GM12891 (cell line): ENCODE data around the gene SFMBT2.

Experiments used
- POLR2A ChIP-seq: IDR thresholded peaks from 2 replicates; pipeline ENCODE4 v1.6.1; 2011; ENCODE audit warnings: low read depth, low read length, control low read depth
- POLR2AphosphoS5 ChIP-seq: IDR thresholded peaks from 2 replicates; pipeline ENCODE4 v1.6.1; 2011; ENCODE audit warnings: low read depth, low read length, control low read depth
- POU2F2 ChIP-seq: IDR thresholded peaks from 2 replicates; pipeline ENCODE4 v1.6.1; 2011; ENCODE audit warnings: low read depth, mild to moderate bottlenecking, control low read depth, low read length, moderate library complexity
- TAF1 ChIP-seq: IDR thresholded peaks from 2 replicates; pipeline ENCODE4 v1.6.1; 2011; ENCODE audit warnings: low read depth, low read length, control low read depth

DNA sequence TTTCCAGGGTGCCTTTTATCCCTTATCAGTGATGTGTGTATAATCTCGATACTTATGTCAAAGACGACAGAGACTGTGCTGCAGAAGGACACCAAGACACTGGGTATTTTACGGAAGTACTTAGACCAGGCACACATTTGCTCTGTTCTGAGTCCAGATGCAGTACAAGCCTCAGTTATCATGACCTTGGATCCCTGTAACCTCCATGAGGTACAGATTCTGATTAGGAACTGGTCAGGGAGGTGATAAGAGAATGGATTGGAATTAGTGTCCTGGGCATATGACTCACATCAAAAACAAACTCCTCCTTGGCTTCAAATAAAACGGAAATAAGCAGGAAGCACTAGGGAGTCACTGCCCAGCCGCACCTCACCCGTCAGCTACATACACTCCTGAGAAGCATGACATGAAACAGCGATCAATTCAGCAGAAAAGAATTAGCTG lies 146.5 kb downstream of the SFMBT2 start:
- TF ChIP-seq POLR2AphosphoS5, result no peak
- TF ChIP-seq POU2F2, result no peak
- TF ChIP-seq POLR2A, result no peak
- no peak for TF ChIP-seq TAF1
